ENCODE measurements around the gene C1orf198. TPM values are rescaled to one million over a fixed set of nuclear protein-coding genes. Genes with fewer than 3 reads are reported as not detected.

Gene C1orf198
- total RNA-seq, 1 experiment from 2014 or later = 22.9 TPM

DNA sequence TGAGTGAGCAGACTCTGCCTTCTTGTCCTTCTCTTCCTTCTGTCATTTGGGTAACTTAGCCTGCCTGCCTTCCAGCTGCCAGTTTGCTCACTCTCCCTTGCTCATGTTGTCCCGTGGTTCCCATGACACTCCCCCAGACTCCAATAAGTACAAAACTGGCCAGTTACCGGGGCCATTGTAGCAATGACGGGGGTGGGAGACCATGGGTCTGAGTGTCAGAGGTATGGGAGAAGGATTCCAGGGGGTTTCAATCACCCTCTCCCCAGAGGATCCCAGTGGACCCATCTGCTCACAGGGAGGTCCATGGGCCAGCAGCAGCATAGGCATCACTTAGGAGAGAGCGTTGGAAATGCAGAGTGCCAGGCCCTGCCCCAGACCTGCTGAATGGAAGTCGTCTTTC is 69.8 kb downstream of the C1orf198 start:
- Histone ChIP-seq H3K9ac (ENCODE audit: low read length) (no peak overlapping the region), H3K4me1 (ENCODE audit: control insufficient read depth in 1 of 2, insufficient read depth in 2 of 2, low read length in 2 of 2) (no peaks in the 10 kb centered on the region), H3K27ac (ENCODE audit: low read depth, low read length) (no peak overlapping the region), H4K20me1 (ENCODE audit: insufficient read depth) (no peaks in the 10 kb centered on the region), H2AFZ (ENCODE audit: low read depth, low read length, poor library complexity, severe bottlenecking) (no peak overlapping the region), H3K27me3 (ENCODE audit: insufficient read depth, low read length) (no peaks in the 10 kb centered on the region), H3K9me3 (ENCODE audit: control insufficient read depth in 1 of 2, insufficient read depth in 1 of 2, low read depth in 1 of 2, low read length in 2 of 2) (no peaks in the 10 kb centered on the region), H3K4me2 (ENCODE audit: low read length) (no peak overlapping the region), H3K36me3 (ENCODE audit: control insufficient read depth in 1 of 2, insufficient read depth in 2 of 2, low read length in 2 of 2) (no peaks in the 10 kb centered on the region), H3K9me2 (ENCODE audit: insufficient read depth) (no peaks in the 10 kb centered on the region), H3K79me2 (ENCODE audit: insufficient read depth, low read length) (no peaks in the 10 kb centered on the region), H3K4me3 (replicated peaks in 1 of 2; ENCODE audit: low read depth in 1 of 2, low read length in 2 of 2) (no peak overlapping the region)
- intact Hi-C loops (cut with micrococcal nuclease) = loop anchor here (1.0 to 5.0 kb wide), 5 partner anchors 119 to 804 kb away; partner anchors contain the start of gene ARV1
- ChIA-PET POLR2A (no interaction called here), CTCF (interaction anchor here (0.7 to 1.6 kb wide), 7 partner anchors 10 to 412 kb away, joined by 3 to 7 read pairs (median 3); partner anchors contain the start of genes ARV1 and TTC13), RAD21 (ENCODE audit: low non-redundant PET in 1 of 2, low total read pairs in 2 of 2, uncharacterized antibody in 2 of 2, unreplicated experiment in 2 of 2) (interaction anchor here (0.6 to 1.1 kb wide), 4 partner anchors 293 to 1573 kb away, joined by 3 to 8 read pairs (median 3); no protein-coding TSS in a partner anchor)
- no TSS peak for BruUV-seq (replicated peaks)
- no peak for TF ChIP-seq EGR1 (IDR thresholded peaks at IDR 0.05; ENCODE audit: low read depth)
- no peak for TF ChIP-seq YY1 (IDR thresholded peaks at IDR 0.05; ENCODE audit: extremely low read depth, insufficient replicate concordance, low read depth, low read length)
- TF ChIP-seq TCF7L2 (IDR thresholded peaks at IDR 0.05; ENCODE audit: borderline replicate concordance, extremely low read depth, insufficient read depth, insufficient read length) = no peak
- TF ChIP-seq ZNF274 (IDR thresholded peaks at IDR 0.05; ENCODE audit: low read depth, low read length) = no peak
- ATAC-seq (no peak), DNase-seq (ENCODE audit: low read depth, low spot score) (no peak)

DNA sequence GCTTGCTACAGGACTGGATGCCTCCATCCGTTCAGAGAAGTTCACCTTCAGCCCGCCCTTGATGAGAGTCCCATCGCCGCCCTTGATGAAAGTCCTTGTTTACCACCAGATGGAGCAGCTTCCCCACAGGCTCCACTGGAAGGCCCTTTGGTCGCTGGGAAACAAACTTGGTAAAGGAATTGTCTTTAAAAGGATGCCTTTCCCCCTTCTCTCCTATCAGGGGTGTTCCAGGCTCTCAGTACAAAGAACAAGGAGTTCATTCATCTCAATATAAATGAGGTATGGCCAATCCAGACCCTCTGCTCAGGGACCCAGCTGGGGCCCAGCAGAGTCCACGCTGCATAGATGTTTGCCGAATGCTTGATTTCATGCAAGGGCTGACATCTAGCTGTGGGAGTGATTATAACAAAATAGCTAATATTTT is 70.4 kb downstream of the C1orf198 start:
- H3K27me3 ChIP-seq (ENCODE audit: insufficient read depth, low read length) = no peaks in the 10 kb centered on the region
- H3K9me2 ChIP-seq (ENCODE audit: insufficient read depth) = no peaks in the 10 kb centered on the region
- DNase-seq (ENCODE audit: low read depth, low spot score) = peak; percentile 41
- no peaks in the 10 kb centered on the region for H4K20me1 ChIP-seq (ENCODE audit: insufficient read depth)
- BruUV-seq (replicated peaks) = no TSS peak
- ATAC-seq = peak; percentile 89
- no peaks in the 10 kb centered on the region for H3K36me3 ChIP-seq (ENCODE audit: control insufficient read depth in 1 of 2, insufficient read depth in 2 of 2, low read length in 2 of 2)
- no peak overlapping the region for H2AFZ ChIP-seq (ENCODE audit: low read depth, low read length, poor library complexity, severe bottlenecking)
- POLR2A ChIA-PET = no interaction called here
- no peak overlapping the region for H3K4me3 ChIP-seq (replicated peaks in 1 of 2; ENCODE audit: low read depth in 1 of 2, low read length in 2 of 2)
- CTCF ChIA-PET = interaction anchor here (0.7 to 1.6 kb wide), 7 partner anchors 10 to 413 kb away, joined by 3 to 7 read pairs (median 3); partner anchors contain the start of genes ARV1 and TTC13
- no peak for TF ChIP-seq JUND (IDR thresholded peaks at IDR 0.05)
- TF ChIP-seq RAD21 (IDR thresholded peaks at IDR 0.05; ENCODE audit: low read depth) = peak; percentile 93
- TF ChIP-seq, protein P1, sequence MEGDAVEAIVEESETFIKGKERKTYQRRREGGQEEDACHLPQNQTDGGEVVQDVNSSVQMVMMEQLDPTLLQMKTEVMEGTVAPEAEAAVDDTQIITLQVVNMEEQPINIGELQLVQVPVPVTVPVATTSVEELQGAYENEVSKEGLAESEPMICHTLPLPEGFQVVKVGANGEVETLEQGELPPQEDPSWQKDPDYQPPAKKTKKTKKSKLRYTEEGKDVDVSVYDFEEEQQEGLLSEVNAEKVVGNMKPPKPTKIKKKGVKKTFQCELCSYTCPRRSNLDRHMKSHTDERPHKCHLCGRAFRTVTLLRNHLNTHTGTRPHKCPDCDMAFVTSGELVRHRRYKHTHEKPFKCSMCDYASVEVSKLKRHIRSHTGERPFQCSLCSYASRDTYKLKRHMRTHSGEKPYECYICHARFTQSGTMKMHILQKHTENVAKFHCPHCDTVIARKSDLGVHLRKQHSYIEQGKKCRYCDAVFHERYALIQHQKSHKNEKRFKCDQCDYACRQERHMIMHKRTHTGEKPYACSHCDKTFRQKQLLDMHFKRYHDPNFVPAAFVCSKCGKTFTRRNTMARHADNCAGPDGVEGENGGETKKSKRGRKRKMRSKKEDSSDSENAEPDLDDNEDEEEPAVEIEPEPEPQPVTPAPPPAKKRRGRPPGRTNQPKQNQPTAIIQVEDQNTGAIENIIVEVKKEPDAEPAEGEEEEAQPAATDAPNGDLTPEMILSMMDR (IDR thresholded peaks at IDR 0.05 in 2 of 3, conservative IDR thresholded peaks at IDR 0.05 in 1 of 3; ENCODE audit: borderline replicate concordance in 1 of 3, insufficient read depth in 1 of 3, low read depth in 2 of 3, low read length in 2 of 3) = peak; percentile 59 to 93 (median 67)
- TF ChIP-seq, protein P2, sequence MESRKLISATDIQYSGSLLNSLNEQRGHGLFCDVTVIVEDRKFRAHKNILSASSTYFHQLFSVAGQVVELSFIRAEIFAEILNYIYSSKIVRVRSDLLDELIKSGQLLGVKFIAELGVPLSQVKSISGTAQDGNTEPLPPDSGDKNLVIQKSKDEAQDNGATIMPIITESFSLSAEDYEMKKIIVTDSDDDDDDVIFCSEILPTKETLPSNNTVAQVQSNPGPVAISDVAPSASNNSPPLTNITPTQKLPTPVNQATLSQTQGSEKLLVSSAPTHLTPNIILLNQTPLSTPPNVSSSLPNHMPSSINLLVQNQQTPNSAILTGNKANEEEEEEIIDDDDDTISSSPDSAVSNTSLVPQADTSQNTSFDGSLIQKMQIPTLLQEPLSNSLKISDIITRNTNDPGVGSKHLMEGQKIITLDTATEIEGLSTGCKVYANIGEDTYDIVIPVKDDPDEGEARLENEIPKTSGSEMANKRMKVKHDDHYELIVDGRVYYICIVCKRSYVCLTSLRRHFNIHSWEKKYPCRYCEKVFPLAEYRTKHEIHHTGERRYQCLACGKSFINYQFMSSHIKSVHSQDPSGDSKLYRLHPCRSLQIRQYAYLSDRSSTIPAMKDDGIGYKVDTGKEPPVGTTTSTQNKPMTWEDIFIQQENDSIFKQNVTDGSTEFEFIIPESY (IDR thresholded peaks at IDR 0.05; ENCODE audit: extremely low read depth, insufficient replicate concordance, low read length) = peak; percentile 16
- no peak for TF ChIP-seq FOSL1 (IDR thresholded peaks at IDR 0.05; ENCODE audit: low read depth)
- TF ChIP-seq TCF7L2 (IDR thresholded peaks at IDR 0.05; ENCODE audit: borderline replicate concordance, extremely low read depth, insufficient read depth, insufficient read length) = peak; percentile 31
- H3K4me1 ChIP-seq (ENCODE audit: control insufficient read depth in 1 of 2, insufficient read depth in 2 of 2, low read length in 2 of 2) = no peaks in the 10 kb centered on the region
- H3K79me2 ChIP-seq (ENCODE audit: insufficient read depth, low read length) = no peaks in the 10 kb centered on the region
- H3K4me2 ChIP-seq (ENCODE audit: low read length) = no peak overlapping the region
- no peaks in the 10 kb centered on the region for H3K9me3 ChIP-seq (ENCODE audit: control insufficient read depth in 1 of 2, insufficient read depth in 1 of 2, low read depth in 1 of 2, low read length in 2 of 2)
- H3K27ac ChIP-seq (ENCODE audit: low read depth, low read length) = no peak overlapping the region
- RAD21 ChIA-PET (ENCODE audit: low non-redundant PET in 1 of 2, low total read pairs in 2 of 2, uncharacterized antibody in 2 of 2, unreplicated experiment in 2 of 2) = interaction anchor here (0.6 to 1.1 kb wide), 4 partner anchors 294 to 1572 kb away, joined by 3 to 8 read pairs (median 3); no protein-coding TSS in a partner anchor
- H3K9ac ChIP-seq (ENCODE audit: low read length) = no peak overlapping the region
- intact Hi-C loops (cut with micrococcal nuclease) = loop anchor here (1.0 to 5.0 kb wide), 5 partner anchors 119 to 804 kb away; partner anchors contain the start of gene ARV1

Data from HCT116 (cell line).